Measurements from ENCODE around the gene TOX2.

The TOX2 gene

GRCh38 chr20:44111712-44112335, 197.2 kb downstream of the TOX2 start:
- DNase-seq = no peak

GRCh38 chr20:44112456-44112855, 197.8 kb downstream of the TOX2 start:
- DNase-seq = no peak

GRCh38 chr20:44112889-44113617, 198.4 kb downstream of the TOX2 start:
- no peak for DNase-seq

- no peak for DNase-seq
Observed at GRCh38 chr20:44113618-44114376, 199.1 kb downstream of the TOX2 start.

GRCh38 chr20:44115181-44115580, 200.5 kb downstream of the TOX2 start:
- no peak for DNase-seq

- no peak for DNase-seq
Observed at GRCh38 chr20:44115762-44116644, 201.4 kb downstream of the TOX2 start.

- no peak for DNase-seq
Observed at GRCh38 chr20:44117296-44118184, 202.9 kb downstream of the TOX2 start.

GRCh38 chr20:44118185-44119033, 203.8 kb downstream of the TOX2 start:
- DNase-seq = no peak
